HG03135 (cell line): ENCODE data around the gene KRTAP5-3.
"Not testable (repeated sequence)": the region's sequence is repeated elsewhere in the genome, so short reads cannot be mapped to it uniquely, and the experiment has no call there.

Experiments used
- ATAC-seq: cut with Tn5 transposase; IDR thresholded peaks from one replicate; pipeline ENCODE4 v1.9.1; 2021; ENCODE audit warnings: mild to moderate bottlenecking, moderate library complexity; ENCODE audit not compliant: unreplicated experiment

Gene KRTAP5-3

DNA sequence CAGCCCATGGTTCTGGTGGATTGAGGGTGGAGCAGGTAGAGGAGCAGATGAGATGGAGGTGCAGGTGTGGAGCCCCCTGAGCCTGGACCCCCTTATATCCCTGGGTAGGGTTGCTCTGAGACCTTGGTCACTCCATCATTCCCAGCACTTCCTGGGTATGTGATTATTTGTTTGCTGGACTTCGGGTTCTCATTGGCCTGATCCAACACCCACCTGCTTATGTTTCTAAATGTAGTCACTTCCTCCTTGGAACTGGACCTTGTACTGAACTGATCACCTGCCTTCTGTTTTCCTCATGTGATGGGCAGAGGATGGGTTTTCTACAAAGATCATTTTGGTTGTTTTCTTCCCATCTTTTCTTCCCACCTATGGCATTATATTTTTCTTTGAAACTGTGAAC, 13.8 kb upstream of the KRTAP5-3 start, which contains the start of gene KRTAP5-4:
Gene KRTAP5-4, minus strand, starts transcription at position 53 of the 400 bp plus-strand sequence. Its CDS starts 45 bp downstream, at position 8.
- ATAC-seq = no peak

DNA sequence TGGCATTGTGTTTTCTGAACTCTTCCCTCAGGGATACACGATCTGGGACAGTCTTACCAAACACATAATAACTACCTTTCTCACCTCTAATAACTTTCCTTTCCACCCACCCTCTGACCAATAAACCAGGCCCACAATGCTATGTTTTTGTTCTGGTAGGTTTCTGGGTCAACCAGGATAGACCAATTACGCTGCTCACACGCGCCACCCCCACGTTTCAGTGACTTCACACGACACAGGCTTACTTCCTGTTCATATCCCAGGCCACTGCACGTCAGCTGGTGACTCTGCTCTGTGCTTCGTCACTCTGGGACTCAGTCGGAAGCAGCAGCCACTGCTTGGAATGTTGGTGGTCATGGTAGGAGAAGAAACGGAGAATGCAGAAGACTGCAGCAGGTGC, 11.2 kb upstream of the KRTAP5-3 start:
- ATAC-seq = no peak

DNA sequence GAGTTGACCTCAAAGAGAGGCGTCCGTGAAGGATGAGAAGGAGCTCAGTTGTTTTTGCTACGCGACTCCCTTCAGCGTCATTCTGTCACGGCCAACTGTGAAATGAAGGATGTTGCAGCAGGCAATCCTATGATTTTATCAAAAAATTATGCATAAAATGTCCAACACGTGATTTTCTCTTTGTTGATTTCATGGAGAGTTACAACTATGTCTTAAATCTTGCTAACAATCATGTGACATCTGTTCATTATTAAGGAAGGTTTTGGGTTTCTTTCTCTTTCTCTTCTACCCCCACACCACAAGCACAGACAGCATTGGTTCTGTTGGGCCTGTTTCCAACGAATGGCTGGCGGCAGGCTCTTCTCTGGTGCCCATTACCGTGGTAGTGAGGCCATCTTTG, 10.0 kb upstream of the KRTAP5-3 start:
- ATAC-seq = no peak

DNA sequence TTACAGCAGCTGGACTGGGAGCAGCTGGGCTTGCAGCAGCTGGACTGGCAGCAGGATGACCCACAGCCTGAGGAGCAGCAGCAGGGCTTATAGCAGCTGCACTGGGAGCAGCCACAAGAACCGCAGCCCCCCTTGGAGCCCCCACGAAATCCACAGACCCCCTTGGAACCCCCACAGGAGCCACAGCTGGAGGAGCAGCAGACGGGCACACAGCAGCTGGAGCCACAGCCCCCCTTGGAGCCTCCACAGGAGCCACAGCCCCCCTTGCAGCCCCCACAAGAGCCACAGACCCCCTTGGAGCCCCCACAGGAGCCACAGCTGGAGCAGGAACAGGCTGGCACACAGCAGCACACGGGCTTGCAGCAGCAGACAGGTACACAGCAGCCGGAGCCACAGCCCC, 362 bp downstream of the KRTAP5-3 start:
- ATAC-seq = not testable (repeated sequence)

DNA sequence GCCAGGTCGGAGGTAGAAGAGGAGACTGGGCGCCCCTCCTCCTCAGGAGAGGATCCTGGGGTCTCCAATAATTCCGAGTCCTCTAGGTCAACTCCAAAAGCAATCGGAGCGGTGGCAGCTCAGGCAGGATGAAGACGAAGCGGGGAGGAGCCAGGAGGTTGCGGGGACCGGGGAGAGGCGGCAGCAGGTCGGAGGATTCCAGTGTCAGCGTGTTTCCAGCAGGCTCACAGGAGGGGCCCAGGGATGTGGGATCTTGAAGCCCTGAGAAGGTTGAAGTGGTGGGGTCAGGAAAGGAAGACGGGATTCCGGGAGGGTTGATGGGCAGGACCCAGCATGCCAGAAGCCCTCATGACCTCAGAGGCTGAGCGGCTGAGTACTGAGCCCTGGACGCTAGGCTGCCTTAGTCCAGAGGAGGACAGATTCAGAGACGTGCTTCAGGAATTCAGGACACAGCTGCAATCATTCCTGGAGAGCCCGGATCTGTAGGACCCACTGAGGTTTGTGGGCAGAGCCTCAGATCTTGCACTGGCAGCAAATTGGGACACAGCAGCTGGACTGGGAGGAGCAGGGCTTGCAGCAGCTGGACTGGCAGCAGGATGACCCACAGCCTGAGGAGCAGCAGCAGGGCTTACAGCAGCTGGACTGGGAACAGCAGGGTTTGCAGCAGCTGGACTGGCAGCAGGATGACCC, 962 bp downstream of the KRTAP5-3 start:
- not testable (repeated sequence) for ATAC-seq

DNA sequence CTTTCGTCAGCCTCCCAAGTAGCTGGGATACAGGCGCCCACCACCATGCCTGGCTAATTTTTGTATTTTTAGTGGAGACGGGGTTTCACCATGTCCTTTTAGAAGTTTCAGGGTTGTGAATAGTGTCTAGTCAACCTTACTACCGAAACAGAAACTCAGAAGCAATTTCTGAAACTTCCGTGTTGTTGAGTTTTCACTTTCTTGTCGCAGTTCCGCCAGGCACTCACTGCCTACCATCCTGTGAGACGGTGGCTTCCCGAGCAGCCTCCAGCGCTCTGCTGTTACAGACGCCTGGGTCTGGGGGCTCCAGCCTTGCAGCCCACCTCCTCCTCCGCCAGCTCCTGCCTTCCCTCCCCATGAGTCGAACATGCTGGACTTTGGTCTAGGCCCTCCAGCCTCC, 2.3 kb downstream of the KRTAP5-3 start:
- peak; percentile 76 for ATAC-seq

DNA sequence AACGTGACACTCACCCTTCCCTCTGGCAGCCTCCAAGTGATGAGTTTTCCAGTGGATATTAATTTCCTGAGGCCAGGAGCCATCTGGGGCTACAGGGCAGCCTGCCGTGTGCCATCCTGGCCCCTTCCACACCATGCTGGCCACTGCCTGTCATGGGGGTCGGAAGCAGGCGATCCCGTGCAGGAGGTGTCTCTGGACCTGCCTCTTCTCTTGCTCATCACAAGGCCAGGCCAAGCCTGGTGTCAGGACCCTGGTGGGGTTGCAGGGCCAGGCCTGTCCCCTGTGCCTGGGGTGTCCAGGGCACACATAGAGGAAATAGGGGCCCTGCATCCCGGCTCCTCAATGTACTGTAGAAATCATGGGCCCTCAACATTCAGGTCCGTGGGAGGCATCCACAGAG, 3.6 kb downstream of the KRTAP5-3 start:
- no peak for ATAC-seq

DNA sequence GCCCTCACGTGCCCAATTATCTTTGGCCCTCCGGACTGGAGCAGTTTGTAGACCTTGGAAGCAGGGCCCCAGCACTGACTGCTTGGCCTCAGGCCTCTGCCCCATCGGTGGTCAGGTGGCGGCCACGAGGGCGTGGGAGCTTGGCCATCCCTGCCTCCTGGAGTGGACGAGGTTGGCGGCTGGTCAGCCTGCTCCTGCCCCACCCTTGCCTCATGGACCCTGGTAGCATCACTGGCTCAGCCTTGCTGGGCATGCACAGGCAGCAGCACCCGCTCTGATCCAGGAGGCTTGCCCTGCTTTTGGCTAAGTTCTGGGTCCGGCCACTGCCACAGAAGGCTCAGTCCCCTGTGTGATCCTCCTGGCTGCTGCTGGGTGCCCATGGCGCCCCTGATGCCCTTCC, 4.1 kb downstream of the KRTAP5-3 start:
- ATAC-seq = no peak

DNA sequence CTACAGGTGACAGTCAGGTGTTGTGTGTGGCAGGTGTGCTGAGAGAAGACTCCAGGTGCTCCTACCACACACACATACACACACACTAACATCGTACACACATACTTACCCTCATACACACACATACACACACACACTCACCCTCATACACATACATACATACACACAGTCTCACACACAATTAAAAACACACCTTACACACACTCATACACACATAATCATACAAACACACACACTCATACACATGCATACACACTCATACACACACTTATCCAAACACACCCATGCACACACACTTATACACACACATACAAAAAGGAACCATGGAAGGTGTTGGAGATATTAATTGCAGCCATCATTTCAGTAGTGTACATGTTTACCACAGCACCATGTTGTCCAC, 4.6 kb downstream of the KRTAP5-3 start:
- ATAC-seq = no peak

DNA sequence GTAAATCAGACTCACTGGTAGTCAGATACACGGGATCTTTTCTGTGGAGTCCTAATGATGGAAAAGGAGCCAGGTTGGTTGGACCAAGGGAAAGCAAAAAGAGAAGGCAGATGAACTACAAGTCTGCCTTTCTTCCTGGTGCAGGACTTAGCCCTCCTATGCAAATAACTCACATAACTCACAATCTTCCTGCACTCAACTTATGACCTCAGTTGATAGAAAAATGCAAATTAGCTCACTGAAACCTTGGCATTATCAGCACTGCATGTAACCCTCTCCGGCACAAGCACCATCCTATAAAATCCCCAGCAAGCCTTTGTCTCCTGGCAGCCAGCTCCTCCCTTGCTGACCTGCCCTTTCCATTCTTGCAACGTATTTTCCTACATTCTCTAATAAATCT, 6.6 kb downstream of the KRTAP5-3 start:
- not testable (repeated sequence) for ATAC-seq

DNA sequence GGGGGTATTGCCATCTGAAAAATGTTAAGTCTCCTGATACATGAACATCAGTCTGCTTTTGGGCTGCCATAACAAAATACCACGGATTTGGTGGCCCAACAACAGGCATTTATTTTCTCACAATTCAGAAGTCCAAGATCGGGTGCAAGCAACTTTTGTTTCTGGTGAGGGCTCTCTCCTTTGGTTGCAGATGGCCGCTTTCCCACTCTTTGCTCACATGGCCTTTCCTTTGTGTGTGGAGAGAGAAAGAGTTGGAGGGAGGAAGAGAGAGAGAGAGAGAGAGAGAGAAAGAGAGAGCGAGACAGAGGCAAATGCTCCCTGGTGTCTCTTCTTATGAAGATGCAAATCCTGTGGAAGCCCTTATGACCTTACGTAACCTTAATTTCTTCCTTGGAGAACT, 7.6 kb downstream of the KRTAP5-3 start:
- no peak for ATAC-seq

DNA sequence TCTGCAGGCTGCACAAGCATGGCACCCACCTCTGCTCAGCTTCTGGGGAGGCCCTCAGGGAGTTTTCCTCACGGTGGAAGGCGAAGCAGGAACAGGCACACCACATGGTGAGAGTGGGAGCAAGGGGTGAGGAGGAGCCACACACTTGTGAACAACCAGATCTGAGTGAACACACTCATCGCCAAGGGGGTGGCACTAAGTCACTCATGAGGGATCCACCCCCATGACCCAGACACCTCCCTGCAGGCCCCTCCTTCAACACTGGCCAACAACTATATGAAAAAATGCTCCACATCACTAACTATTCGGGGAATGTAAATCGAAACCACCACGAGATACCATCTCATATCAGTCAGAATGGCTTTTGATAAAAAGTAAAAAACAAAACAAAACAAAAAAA, 9.4 kb downstream of the KRTAP5-3 start:
- no peak for ATAC-seq

DNA sequence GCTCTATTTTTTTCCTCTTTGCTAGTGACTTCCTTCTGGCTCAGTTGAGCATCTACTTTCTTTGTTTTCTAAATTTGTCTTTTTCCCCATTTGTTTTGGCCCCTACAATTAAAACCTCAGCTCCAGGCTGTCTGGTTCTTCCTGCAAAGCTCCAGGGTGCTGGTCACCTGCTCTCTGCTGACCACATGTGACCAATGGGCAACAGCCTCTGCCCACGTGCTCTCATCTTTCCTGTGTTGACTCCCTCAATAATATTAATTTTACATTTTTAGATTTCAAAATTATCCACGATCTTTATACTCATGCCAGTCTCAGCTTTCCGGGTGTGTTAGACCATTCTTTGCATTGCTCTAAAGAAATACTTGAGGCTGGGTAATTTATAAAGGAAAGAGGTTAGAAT, 9.9 kb downstream of the KRTAP5-3 start:
- not testable (repeated sequence) for ATAC-seq

DNA sequence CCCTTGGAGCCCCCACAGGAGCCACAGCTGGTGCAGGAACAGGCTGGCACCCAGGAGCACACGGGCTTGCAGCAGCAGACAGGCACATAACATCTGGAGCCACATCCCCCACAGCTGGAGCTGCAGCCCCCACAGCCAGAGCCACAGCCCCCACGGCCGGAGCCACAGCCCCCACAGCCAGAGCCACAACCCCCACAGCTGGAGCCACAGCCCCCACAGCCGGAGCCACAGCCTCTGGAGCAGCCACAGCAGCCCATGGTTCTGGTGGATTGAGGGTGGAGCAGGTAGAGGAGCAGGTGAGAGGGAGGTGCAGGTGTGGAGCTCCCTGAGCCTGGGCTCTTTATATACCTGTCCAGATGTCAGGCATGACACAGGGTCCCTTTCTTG, 10.3 kb downstream of the KRTAP5-3 start, which contains the start of gene KRTAP5-2:
Gene KRTAP5-2, minus strand, starts transcription at position 301 of the 387 bp plus-strand sequence. Its CDS starts 44 bp downstream, at position 257.
- no peak for ATAC-seq

DNA sequence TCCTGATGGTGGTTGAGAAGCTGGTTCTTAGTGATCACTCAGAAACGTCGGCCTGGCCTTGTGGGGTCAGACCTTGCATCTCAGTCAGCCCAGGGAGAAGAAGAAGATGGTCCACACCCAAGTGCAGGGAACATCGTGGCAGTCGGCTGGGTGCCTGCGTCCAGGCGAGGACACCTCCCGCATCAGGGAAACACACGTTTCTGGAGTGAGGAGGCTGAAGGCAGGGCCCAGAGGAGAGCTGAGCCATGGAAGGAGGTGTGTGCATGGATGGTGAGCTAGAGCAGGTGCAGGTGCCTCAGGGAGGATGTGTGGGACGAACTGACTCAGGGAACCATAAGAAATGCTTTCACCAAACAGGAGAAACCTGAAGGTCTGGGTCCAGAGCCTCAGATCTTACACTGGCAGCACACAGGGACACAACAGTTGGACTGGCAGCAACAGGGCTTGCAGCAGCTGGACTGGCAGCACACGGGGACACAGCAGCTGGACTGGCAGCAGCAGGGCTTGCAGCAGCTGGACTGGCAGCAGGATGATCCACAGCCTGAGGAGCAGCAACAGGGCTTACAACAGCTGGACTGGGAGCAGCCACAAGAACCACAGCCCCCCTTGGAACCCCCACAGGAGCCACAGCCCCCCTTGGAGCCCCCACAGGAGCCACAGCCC, 10.8 kb downstream of the KRTAP5-3 start:
- no peak for ATAC-seq

DNA sequence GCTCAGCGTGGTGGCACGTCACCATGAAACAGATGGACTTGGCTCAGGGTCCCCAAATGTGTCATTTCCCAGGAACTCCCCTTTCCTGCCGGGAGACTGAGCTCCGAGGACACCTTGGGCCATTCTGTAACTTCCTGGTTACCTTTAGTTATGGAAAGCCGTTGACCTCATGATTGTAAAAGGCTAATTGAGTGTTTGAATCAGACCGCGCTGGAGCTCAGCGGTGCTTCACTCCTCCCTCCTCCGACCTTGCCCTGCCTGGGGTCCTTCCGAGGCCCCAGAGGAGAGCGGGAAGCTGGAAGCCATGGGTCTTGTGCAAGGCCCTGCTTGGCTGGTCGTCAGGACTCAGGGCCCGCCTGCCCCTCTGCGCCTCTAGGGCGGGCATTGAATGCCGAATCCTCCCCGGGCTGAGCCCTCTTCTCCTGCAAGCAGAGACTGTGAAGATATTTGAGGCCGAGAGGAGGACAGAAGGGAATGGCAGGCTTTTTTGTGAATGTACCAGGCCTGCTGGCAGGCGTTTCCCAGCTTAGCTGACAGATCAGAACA, 11.6 kb downstream of the KRTAP5-3 start:
- ATAC-seq = not testable (repeated sequence)

DNA sequence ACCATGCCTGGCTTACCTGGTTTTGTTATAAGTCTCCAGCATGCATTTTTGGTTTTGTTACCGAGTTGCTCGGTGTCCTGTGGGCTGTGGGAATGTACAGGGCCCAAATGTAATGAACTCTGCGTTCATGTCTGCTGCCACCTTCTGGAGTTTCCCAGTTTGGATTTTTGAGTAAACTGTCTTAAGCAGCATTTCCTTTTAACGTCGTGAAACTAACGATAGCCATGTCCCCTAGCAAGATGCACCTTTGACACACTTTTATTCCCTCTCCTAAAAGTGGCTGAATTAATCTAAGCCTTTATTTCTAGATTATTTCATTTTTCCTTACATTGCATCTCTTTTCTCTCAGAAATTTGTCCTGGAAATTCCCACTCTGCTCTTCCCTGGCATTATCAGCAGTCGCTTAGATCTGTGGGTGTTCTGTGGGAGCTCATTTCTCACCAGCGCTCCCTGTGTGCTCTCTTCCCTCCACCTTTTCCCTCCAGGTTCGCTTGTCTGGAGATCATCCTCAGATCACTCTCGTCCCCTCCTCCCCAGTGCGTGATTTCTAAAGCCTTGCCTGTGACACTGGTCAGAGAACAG, 12.2 kb downstream of the KRTAP5-3 start:
- ATAC-seq = not testable (repeated sequence)

DNA sequence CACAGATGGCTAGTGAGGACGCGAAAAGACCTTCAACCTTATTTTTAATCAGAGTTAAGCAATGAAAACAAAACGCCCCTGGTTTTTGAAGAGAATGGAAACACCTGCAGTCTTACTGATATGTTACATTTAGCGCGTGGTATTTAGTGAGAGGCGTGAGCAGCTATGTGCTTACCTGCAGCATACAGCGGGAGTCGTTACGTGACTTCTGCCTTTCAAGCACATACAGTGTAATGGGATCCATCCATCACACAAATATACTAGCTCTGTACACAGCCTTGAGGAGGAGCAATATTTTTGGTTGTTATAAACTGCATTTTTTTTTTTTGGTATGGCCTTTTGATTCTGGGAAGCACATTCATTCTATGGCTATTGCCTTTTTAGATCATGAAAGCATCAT, 15.6 kb downstream of the KRTAP5-3 start:
- no peak for ATAC-seq

DNA sequence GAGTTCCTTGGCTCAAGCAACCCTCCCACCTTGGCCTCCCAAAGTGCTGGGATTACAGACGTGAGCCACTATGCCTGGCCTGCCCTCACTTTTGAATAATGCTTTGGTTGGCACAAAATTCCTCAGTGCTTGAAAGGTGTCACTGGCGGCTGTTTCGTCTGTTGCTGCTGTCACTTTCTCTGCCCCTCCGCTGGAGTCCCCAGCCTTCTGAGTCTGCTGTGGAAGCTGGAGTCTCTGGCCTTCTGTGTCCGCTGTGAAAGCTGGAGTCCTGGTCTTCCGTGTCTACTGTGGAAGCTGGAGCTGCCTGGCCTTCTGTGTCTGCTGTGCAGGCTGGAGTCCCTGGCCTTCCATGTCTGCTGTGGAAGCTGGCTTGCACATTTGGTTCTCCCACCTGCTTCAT, 18.3 kb downstream of the KRTAP5-3 start:
- no peak for ATAC-seq

DNA sequence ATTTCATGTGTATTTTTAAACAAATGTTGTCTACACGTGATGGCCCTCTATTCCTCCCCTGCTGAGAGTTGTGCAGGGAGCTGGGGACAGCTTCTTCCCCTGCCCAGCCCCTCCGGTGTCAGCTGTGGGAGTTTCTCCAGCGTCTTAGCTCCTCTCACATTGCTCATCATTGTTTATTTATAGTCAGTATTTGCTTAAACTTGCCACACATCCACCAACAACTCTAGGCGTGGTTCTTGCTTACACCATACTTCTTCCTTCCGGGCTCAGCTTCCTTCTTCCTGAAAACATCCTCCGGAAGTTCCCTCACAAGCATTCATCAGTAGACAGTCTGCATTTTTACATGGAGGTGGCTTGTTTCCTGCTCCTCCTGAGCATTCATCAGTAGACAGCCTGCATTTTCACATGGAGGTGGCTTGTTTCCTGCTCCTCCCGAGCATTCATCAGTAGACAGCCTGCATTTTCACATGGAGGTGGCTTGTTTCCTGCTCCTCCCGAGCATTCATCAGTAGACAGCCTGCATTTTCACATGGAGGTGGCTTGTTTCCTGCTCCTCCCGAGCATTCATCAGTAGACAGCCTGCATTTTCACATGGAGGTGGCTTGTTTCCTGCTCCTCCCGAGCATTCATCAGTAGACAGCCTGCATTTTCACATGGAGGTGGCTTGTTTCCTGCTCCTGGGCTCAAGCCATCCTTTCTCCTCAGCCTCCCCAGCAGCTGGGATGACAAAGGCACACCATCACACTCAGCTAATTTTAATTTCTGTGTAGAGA, 18.9 kb downstream of the KRTAP5-3 start:
- not testable (repeated sequence) for ATAC-seq

DNA sequence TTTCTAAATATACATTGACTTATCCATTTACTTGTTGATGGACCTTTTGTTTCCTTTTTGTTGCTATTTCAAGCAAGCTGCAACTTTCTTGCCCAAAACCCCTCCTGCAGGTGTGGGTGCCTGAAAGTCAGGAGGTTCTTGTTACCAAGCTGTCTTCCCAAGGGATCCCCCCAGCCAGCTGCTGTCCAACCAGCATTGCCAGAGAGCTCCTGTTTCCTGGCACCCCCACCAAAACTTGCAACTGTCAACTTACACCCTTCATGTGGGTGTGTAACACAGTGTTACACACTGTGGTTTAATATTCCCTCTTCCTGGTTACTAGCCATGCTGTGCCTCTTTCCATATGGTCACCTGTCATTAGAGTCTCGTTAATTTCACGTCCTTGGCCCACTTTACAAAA, 21.6 kb downstream of the KRTAP5-3 start:
- no peak for ATAC-seq
